Measurements from ENCODE around the gene CDK5RAP2. TPM values are rescaled to one million over a fixed set of nuclear protein-coding genes. Genes with fewer than 3 reads are reported as not detected.
A peak's percentile ranks its signal among the peaks of the same experiment; 100 is the strongest.

Gene CDK5RAP2
- total RNA-seq, 4 donors from 2014 or later = 48.1 to 127 (median 76.7) TPM

DNA sequence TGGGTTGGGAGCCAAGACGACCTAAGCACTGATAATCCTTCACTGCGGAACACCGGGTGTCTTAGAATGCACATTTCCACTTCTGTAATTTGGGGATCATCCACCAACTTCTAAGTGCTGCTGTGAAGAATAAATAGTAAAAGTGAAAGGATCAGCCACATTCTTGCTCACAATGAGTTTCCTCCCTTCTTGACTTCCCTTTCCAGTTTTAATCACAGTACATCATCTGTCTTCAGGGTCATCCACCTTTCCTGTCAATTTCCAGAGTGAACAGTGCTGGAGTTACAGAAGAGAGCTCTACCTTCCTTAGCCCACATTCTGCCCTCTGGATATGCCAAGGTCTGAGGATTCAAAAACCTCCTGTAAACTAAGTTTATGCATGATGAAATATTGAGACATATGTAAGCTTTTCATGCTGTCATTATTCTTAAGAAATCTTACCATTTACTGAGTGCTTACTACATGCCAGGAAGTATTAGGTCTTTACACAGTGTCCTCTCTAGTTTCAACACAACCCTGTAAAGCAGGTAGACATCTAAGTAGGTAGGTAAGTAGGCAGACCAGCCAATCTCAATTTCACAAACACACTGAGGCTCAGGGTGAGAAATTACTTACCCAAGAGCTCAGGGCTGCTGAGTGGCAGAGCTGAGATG is 105.2 kb downstream of the CDK5RAP2 start:
- 61 to 80% methylated on average over 3 of the region's 3 CpGs for WGBS, 2 donors
- H3K4me3 ChIP-seq = no peak overlapping the region
- TF ChIP-seq EP300 (IDR thresholded peaks at IDR 0.05) (no peak), POLR2A (IDR thresholded peaks at IDR 0.05) (no peak), CTCF (IDR thresholded peaks at IDR 0.05) (no peak)
- H3K36me3 ChIP-seq = peaks cover 0 to 59% (median 0%) of the 10 kb centered on the region in 3 donors
- no peaks in the 10 kb centered on the region for H3K9me3 ChIP-seq
- peaks cover 0 to 17% (median 0%) of the 10 kb centered on the region in 4 donors for H3K4me1 ChIP-seq
- H3K27ac ChIP-seq = peak overlapping the region in 3 of 4 donors; percentile 13 to 63 (median 58)
- no peak for DNase-seq (ENCODE audit: low spot score in 2 of 2)
- H3K27me3 ChIP-seq = no peaks in the 10 kb centered on the region

DNA sequence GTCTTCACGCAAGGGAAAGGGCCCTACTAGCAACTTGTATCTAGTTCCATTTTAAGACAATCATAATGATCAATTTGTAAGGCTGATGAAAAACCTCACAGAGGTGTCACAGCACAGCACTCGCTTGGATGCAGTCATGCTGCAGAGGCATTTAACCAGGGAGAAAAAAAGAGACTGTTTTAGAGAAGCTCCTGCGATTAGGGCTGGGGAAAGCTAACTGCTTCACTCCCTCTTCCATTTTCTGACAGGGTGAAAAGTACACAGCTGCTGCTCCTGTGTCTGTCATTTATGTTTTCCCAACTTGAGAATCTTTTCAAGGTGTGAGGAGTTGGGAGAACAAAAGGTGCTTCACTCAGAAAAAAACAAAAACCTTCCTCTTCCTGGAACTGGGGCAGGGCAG is 106.4 kb downstream of the CDK5RAP2 start:
- Histone ChIP-seq H3K36me3 (peaks cover 0 to 69% (median 0%) of the 10 kb centered on the region in 3 donors), H3K27me3 (no peaks in the 10 kb centered on the region), H3K9me3 (no peaks in the 10 kb centered on the region), H3K27ac (no peak overlapping the region), H3K4me3 (no peak overlapping the region), H3K4me1 (peaks cover 0 to 17% (median 0%) of the 10 kb centered on the region in 4 donors)
- whole genome bisulfite sequencing, 2 donors = 86 to 89% methylated on average over 3 of the region's 3 CpGs
- TF ChIP-seq POLR2A (IDR thresholded peaks at IDR 0.05) = no peak
- DNase-seq (ENCODE audit: low spot score in 2 of 2) = no peak

DNA sequence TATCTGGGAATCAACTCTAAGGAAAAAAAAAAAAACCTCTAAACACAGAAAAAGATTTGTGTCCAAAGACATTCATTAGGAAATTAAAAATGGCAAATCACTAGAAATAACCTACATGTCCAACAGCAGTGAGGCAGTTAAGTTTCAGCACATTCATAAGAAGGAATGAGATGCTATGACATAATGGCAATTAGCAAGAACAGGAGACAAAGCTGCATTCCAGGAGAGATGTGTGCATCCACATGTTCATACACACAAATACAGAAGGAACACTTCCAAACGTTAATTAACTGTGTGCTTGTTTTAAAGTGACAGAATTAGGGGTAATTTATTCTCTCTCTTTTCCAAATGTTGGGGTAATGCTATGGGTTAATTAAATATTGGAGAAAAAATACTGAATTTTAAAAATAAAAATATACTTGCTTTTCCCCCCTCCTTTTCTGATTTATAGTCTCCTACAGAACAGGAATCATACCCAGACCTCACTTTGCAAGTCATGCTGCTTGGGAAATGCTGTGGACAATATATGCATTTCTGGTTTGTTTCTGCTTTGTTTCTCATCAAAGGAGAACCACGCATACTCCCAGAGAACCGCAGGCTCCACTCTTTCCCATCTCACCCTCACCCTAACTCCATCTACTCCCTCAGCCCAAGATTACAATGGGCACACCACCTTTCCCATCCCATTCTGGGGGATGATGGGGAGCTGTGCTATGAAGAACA is 114.1 kb downstream of the CDK5RAP2 start:
- Histone ChIP-seq H3K4me3 (no peak overlapping the region), H3K36me3 (peaks cover 0 to 70% (median 7%) of the 10 kb centered on the region in 3 donors), H3K4me1 (peaks cover 0 to 9% (median 0%) of the 10 kb centered on the region in 4 donors), H3K27ac (no peak overlapping the region), H3K9me3 (no peaks in the 10 kb centered on the region), H3K27me3 (no peaks in the 10 kb centered on the region)
- WGBS, 2 donors = 53 to 60% methylated on average over 3 of the region's 3 CpGs
- TF ChIP-seq POLR2A (IDR thresholded peaks at IDR 0.05) (no peak), CTCF (IDR thresholded peaks at IDR 0.05) (no peak), EP300 (IDR thresholded peaks at IDR 0.05) (no peak)
- DNase-seq (ENCODE audit: low spot score in 2 of 2) = no peak

DNA sequence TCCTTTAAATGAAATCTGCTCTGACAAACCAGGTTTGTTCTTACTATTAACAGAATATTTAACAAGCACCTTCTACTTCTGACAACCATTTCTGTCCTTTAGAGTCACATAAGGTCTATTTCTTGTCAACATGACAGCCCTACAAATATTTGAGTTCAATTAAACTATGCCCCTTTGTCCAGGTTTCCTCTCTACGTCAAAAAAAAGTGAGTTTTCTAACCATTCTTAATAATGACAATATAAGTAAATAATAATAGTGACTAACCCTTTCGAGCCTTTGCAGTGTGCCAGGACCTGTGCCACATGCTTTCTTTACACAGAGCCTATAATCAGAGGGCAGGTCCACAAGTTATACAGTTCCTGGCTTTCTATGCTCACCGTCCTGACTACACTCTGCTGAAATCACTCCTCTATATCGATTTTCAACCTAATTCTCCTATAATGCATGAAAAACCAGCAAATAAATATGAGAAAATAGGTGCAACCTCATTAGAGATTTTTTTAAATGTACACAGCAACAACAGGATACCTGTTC is 115.0 kb downstream of the CDK5RAP2 start:
- Histone ChIP-seq H3K27me3 (no peaks in the 10 kb centered on the region), H3K27ac (no peak overlapping the region), H3K36me3 (peaks cover 0 to 70% (median 7%) of the 10 kb centered on the region in 3 donors), H3K4me1 (peaks cover 0 to 9% (median 0%) of the 10 kb centered on the region in 4 donors), H3K9me3 (no peaks in the 10 kb centered on the region), H3K4me3 (no peak overlapping the region)
- no peak for TF ChIP-seq CTCF (IDR thresholded peaks at IDR 0.05)
- no peak for TF ChIP-seq EP300 (IDR thresholded peaks at IDR 0.05)
- TF ChIP-seq POLR2A (IDR thresholded peaks at IDR 0.05) = no peak
- 92 to 94% methylated on average over 4 of the region's 4 CpGs for WGBS, 2 donors
- no peak for DNase-seq (ENCODE audit: low spot score in 2 of 2)

DNA sequence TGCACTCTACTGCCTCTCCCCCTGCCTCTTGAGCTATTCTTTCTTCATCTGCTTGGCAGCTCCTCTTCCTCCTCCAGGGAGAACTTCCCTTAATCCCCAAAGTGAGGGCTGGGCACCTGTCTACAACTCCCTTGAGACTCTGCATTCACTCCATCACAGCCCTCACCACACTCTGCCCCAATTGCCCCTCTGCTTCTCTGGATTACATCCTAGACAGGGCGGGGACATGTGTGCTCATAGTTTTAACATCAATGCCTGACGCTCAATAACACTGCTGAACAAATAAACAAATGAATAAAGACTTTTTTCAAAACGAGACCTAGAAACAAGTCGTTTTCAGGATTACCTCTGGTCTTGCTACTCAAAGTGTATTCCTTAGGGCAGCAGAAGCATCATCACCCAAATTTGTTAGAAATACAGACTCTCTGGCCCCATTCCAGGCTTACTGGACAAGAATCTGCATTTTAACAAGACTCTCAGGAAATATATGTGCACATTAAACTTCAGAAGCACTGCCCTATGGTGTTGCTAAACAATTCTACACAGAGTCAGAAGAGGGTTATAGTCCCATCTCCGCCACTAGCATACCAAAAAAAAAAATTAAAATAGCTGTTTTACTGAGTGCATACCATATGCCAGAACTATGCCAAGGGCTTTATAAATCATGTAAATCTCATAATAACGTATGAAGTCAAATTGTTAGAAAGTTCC is 115.6 kb downstream of the CDK5RAP2 start:
- H3K4me3 ChIP-seq = no peak overlapping the region
- H3K27me3 ChIP-seq = no peaks in the 10 kb centered on the region
- no peaks in the 10 kb centered on the region for H3K9me3 ChIP-seq
- H3K36me3 ChIP-seq = peaks cover 0 to 69% (median 7%) of the 10 kb centered on the region in 3 donors
- H3K27ac ChIP-seq = no peak overlapping the region
- DNase-seq (ENCODE audit: low spot score in 2 of 2) = no peak
- WGBS, 2 donors = 64 to 74% methylated on average over 6 of the region's 6 CpGs
- peaks cover 0 to 9% (median 0%) of the 10 kb centered on the region in 4 donors for H3K4me1 ChIP-seq
- TF ChIP-seq CTCF (IDR thresholded peaks at IDR 0.05) (no peak), EP300 (IDR thresholded peaks at IDR 0.05) (no peak), POLR2A (IDR thresholded peaks at IDR 0.05) (no peak)
